Measurements from ENCODE around the gene SARNP. TPM values are rescaled to one million over a fixed set of nuclear protein-coding genes. Genes with fewer than 3 reads are reported as not detected.
A peak's percentile ranks its signal among the peaks of the same experiment; 100 is the strongest.

Gene SARNP
- total RNA-seq, 1 experiment from 2014 or later, result 39.3 TPM

DNA sequence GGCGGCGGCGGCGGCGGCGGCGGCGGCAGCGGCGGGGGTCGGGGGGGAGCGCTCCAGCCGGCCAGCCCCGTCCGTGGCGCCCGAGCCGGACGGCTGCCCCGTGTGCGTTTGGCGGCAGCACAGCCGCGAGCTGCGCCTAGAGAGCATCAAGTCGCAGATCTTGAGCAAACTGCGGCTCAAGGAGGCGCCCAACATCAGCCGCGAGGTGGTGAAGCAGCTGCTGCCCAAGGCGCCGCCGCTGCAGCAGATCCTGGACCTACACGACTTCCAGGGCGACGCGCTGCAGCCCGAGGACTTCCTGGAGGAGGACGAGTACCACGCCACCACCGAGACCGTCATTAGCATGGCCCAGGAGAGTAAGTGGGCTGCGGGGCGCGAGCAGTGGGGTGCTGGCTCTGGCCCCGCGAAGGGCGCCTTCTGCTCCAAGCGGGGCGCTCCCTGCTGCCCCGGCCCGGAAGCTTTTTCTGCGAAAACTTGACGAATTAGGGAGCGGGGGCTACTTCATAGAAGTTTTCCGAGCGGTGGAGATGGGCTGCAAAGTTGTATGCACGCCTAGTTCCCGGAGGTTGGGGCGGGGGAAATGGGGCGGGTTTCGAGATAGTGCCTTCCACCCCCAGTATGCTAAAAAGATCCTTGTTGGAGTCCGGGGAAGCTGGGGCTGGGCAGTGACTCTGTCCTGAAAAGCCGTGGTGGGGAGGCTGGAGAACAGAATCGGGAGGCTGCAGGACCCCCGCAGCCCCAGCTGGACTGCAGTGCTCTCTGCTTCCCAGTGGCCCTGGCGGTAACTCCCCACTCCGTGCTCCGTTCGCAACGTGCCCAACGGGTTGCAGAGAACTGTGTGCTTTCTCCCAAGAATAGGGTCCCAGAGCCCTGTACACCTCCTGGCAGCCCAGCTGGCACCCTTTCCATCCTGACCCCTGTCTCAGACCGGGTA lies 73.9 kb downstream of the SARNP start:
- DNase-seq (ENCODE audit: low spot score), result peak; percentile 66

DNA sequence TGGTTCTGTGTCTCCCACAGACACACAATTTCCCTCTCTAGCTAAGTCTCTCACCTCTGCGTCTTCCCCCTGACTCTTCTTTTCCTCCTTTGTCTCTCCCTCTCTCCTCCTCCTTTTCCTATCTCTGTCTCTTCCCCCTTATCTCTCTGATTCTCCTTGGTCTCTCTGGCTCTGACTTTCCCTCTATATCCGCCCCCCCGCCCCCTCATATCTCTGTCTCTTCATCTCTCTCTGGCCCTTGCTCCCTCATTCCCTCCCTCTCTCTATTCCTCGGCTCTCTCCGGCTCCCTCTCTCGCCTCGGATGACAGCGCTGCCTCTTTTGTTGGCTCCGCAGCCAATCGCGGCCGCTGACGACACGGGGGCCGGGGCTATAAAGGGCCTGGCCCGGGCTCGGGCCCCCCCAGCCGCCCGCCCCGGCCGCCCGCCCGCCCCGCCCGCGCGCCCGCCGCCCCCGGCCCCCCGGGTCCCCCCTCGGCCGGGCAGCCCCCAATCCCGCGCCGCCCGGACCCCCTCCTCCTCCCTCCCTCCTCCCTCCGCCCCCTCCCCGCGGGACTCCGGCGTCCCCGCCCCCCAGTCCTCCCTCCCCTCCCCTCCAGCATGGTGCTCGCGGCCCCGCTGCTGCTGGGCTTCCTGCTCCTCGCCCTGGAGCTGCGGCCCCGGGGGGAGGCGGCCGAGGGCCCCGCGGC lies 74.7 kb downstream of the SARNP start, which contains the start of gene GDF11:
GDF11 (plus strand) TSS at position 404 of the 687 bp plus-strand sequence; CDS start at position 599, 195 bp downstream.
- peak; percentile 48 for DNase-seq (ENCODE audit: low spot score)

DNA sequence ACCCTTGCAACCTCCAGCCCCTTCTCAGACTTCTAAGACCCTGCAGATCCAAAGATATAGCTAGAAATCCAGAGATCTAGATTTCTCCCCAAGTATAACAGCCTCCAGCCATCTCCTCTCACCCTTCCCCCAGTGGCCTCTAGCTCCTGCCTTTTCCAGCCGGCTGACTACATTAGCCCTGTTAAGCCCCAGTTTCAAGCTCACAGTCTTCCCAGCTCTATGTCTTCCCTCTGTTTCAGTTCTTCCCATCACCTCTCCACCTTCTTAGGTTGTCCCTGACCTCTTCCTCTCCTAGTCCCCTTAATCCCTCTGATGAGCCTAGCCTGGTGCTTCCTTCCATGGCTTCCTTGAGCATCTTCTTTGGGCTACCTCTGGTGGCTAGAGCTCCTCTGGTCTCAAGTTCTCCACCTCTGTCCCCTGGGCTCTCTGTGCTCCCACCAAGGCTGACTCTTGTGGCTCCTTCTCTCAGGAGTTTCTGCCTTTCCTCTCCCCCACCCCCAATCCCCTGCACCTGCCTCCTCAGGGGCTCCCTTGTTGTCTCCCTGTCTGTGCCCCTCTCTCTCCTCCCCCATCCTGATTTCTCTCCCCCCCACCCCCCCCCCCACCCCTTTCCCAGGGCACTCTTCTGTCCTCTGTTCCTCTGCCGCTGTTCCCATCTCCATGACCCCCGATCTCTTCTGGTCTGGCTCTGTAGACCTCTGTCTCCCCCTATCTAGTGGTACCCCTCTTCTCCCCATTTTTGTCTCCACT lies 75.4 kb downstream of the SARNP start:
- no peak for DNase-seq (ENCODE audit: low spot score)

DNA sequence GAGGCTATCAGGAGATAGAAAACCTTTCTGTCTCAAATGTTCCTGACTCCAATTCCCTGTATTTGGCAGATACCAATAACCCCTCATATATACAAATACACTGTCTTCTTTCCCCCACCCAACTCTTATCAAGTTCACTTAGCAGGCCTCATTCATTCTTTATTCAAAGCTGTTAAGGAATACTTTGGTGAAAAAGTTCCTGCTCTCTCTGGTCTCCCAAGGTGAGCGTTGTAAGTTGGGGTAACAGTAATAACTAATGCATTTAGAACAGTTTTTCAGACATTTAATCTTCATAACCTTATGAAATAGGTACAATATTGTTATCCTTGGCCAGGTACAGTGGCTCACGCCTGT lies 78.5 kb downstream of the SARNP start:
- no peak for DNase-seq (ENCODE audit: low spot score)

DNA sequence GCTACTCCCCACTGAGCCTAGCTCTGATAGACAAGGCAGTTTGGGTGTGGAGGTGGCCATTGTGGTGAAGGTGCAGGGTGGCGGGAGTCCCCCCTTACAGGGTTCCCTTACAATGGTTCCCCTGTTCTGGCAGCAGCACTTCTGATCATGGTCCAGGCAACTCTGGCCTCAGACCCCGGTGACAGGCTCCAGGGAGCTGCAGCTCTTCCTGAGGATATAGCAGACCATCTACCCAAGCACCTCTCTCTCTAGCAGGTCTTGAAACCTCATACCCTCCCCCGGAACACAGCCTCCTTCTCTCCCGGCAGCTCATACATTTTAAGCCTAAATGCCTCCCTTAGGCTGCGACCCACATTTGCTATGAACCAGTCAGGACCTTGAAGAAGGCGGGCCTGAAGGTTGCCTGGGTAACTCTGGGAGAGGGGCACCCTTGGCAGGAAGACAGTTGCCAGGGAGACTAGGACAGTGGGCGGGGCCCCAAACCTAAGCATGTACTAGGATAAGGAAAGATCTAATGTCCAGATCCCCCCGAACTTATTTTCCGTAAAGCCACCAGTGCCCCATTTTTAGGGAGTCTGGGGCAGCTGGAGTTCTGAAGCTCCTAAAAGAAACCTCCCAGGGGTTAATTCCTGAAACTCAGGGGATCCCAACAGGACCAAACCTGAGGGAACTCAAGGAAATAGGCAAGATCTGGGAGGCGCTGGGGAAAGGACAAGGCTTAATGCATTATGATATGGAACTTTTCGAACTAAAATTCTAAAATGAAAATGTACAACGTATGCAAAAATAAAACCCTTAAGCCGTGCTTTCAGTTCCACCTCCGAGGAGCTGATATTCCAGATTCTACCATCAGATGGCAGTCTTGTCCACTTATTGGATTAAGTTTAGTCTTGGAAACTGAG lies 79.2 kb downstream of the SARNP start:
- peak; percentile 96 for DNase-seq (ENCODE audit: low spot score)

DNA sequence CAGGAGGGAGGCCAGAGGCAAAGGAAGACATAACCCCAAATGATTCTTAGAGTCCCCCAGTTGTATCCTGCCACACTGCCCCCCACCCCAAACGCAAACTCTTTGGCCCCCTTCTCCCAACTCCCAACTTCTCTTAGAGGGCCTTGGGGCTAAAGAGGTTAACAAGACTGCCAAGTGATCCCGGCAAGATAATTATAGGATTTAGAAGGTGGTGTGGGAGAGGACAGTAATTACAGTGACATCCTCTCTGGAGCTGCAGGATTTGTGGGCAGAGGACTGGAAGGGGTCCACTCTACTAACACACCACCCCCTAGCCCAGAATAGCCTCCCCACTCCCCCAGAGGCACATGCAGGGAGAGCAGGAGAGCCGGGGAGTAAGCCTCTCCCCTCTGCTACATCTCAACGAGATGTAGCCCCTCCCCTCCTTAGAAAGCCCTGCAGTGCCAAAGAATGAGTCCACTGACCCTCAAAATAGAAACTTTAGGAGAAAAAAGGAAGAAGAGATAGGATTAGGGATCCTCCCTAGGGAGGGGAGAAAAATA lies 79.9 kb downstream of the SARNP start:
- no peak for DNase-seq (ENCODE audit: low spot score)

DNA sequence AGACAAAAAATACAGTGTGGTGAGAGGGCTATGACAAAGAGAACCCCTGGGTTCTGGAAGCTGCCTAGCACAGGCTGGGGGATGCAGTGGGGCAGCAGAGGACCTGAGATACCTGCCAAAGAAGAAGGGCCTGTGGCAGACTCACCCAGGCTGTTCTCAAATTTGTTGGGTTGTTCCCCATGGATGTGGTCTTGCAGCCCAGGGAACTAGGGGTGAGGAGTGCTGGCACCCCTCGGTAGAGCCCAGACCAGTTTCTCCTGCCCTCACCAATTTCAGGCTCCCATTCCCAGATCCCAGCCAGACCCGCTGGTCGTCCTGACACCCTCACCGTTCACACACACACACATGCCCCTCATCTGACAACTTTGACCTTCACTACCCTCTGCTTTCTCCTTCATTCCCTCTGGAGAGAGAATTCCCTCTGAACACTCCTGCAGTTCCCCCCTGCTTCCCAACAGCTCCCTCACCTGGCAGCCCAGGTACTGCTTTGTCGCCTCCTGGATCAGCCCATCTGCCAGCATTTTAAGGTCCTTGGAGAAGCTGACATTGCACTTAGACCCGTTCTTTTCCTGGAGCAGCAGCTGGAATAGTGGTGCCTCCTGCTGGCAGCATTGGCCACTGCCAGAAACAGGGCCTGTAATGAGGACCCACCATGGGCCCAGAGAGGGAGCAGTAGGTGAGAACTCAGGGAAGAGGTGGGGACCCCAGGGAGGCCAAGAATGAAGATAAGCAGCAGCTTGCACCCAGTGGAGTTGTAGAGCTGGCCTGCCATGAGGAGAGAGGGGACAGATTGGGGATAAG lies 80.5 kb downstream of the SARNP start:
- DNase-seq (ENCODE audit: low spot score), result peak; percentile 93

DNA sequence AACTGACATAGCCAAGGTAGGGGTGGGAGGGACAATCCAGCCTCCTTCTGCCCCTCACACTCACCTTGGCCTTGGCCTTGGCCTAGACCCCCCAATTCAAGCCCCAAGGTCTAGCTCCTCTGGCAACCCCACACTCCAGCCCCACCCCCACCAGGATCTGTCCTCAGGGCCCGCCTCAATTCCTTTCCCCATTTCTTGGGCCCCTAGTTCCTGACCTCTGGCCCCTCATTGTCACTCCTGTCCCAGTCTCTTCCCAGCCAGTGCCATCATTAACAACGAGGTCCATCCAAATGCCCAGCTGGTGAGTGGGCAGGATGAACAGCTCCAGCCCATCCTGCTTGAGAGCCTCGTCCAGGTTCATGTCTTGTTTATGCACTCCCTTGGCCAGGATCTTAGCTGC lies 81.4 kb downstream of the SARNP start:
- DNase-seq (ENCODE audit: low spot score), result no peak

DNA sequence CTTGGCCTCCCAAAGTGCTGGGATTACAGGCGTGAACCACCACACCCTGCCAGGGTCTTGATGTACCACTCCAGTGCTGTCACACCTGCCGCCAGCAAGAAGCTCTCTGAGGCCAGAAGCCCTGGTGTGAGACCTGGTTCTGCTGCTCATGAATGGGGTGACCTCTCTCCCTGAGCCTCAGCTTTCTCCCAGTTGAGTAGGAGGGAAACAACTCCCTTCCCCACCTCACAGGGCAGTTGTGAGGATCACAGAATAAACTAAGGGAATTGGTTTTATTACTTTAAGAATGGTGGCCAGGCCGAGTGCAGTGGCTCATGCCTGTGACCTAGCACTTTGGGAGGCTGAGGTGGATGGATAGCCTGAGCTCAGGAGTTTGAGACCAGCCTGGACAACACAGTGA lies 82.9 kb downstream of the SARNP start:
- DNase-seq (ENCODE audit: low spot score), result no peak

DNA sequence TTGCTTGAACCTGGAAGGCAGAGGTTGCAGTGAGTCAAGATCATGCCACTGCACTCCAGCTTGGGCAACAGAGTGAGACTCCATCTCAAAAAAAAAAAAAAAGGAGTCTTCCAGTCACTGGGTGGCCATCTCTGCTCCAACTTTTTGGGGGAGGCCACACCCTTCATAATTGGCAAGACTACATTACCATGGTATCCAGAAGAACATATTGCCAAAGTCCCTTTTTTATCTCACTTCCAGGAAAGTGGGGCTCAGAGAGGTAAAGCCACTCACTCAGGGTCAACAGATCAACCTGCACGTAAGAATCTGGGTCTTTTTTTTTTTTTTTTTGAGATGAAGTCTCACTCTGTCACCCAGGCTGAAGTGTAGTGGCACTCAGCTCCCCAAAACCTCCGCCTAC lies 83.7 kb downstream of the SARNP start:
- no peak for DNase-seq (ENCODE audit: low spot score)

DNA sequence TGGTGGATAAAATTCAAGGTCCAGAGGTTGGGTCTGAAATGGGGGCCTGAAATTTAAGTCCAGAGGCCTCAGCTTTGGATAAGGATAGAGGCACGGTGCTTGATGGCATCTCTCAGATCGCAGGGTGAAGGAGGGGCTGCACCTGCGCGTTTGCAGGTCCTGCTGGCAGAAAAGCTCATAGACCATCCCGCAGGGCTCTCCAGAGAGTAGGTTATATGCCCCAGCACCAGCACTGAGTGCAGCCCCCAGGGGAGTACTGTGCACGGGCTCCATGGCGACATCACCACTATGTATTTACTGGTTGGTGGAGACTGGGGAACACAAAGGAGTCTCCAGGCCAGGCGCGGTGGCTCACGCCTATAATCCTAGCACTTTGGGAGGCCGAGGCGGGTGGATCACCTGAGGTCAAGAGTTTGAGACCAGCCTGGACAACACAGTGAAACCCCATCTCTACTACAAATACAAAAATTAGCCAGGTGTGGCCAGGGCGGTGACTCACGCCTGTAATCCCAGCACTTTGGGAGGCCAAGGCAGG lies 84.4 kb downstream of the SARNP start:
- DNase-seq (ENCODE audit: low spot score), result no peak

DNA sequence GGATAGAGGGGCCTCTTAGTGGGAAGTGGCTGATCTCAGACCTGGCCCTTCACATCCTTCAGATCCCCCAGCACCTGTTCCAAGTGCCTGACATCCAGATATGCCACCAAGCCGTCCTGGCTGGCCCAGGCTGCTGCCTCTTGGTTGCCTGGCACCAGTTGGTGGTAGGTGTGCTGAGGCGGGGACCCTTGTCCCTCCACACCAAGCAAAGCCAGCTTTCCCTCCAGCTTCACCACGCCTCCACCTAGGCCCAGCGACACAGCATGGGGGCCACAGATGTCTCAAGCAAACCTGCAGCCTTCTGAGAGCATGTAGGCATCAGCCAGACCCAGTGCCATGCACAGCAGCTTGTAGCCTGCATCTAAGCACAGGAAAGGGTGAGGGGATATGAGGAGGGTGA lies 85.2 kb downstream of the SARNP start:
- no peak for DNase-seq (ENCODE audit: low spot score)

DNA sequence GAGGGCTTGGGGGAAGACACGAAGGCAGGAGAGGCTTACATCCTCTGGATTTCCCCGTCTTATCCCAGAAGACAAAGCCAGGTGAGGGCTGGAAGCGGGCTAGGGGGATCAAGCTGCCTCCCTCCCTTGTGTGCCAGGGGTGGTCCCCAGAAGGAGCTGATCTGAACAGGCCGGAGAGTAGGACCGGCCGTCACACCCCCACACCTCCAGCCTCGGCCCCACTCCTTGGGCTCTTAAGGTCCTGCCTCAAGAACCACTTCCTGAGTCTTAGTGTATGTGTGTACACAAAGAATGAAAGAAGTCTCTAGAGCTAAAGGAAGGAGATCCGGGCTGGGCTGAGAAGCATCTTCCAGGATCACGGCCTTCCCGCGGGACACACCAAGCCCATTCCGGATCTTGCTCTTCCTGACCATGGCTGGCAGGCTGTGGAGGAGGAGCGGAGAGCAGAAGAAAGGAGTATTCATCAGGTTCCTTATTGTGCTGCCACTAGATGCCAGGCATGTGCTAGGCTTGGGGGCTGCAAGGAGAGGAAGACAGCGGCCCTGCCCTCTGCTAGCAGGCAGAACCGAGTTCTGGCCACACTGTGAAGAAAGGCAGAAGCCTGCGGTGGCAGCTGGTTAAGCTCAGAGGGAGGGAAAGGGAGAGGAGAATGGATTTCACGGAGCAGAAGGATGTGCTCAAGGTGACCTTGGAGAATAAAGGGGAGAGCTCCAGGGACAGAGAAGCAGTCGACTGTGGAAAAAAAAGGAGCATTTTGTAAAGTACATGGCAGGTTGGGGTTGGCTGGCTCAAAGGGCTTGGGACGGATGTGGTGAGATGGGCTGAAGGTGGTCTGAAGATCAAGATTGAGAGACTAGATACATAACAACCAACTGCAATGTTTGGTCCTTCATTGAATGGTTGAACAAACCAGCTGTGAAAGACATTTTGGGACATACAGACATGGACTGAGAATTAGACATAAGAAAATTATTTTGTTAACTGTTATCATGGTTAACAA lies 87.4 kb downstream of the SARNP start:
- peak; percentile 60 for DNase-seq (ENCODE audit: low spot score)

DNA sequence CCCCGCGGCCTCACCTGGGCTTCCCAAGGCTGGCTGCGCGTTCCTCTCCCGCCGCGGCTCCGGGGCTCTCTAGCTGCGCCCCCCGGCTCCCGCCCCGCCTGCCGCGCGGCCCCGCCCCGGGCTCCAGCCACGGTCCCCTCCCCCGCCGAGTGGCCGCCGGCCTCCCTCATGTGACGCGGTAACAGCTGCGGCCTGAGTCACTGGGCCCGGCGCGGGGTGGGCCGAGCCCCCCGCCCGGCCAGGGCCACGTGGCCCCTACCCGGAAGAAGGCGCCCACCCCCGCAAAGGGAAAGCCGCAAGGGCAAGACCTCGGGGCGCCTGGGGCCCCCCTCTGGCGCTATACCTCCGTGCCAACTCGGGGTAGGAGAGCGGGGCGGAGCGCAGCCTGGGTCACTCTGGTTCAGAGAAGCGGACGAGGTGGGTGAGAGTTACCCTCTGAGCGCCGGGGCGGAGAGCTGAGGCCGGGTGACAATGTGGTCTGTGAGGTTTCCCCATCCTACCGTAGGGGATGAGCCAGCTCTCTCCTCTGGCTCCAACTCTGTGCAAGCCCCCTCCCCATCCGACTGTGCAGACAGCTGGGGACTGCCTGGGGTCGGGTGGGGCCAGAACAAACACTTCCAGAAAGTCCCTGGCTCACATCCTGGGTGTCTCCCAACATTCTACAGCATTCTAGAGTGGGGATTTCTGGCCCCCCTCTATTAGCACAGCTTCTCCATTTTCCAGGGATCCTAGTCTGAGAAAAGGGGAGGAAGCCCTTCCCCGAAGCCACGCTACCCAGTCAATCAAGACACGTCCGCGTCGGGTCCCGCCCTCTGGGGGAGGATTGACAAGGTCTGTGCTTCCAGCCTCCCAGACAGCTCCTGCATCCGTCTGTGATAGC lies 88.3 kb downstream of the SARNP start, which contains the start of gene CD63:
CD63 (minus strand) TSS at position 71 of the 880 bp plus-strand sequence. CDS start 668 bp downstream, outside the sequence.
- DNase-seq (ENCODE audit: low spot score), result peak; percentile 87

DNA sequence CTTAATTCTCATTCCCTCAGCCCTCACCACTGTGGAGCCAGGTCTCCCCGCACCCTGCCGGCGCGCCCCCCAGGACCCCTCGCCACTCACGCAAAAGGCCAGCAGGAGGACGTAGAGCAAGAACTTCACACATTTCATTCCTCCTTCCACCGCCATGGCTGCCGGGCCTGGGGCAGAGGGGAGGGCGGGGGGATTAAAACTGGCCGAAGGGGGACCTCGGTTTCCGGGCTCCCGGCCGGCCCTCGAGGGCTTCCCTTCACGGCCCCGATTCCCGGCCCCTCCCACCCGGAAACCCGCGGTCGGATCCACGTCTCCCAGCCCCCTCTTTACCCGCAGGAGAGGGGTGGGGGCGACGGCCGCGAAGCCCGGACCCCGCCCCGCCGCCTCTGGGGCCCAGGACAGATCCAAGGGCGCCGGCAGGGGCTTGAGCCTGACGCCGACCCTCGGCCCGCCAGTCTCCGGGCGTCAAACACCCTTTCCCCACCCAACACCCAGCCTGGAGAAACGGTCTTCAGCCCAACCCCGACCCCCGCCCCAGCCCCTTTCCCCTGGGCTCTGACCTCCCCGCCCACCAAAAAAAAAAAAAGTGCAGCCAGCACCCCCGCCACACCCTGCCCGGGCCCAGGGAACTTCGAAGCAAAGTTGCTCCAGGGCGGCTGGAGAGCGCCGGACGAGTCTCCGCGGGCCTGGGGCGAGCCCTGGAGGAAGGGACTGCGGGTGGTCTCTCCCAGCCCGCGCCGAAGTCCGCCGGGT lies 89.2 kb downstream of the SARNP start:
- peak; percentile 45 for DNase-seq (ENCODE audit: low spot score)

DNA sequence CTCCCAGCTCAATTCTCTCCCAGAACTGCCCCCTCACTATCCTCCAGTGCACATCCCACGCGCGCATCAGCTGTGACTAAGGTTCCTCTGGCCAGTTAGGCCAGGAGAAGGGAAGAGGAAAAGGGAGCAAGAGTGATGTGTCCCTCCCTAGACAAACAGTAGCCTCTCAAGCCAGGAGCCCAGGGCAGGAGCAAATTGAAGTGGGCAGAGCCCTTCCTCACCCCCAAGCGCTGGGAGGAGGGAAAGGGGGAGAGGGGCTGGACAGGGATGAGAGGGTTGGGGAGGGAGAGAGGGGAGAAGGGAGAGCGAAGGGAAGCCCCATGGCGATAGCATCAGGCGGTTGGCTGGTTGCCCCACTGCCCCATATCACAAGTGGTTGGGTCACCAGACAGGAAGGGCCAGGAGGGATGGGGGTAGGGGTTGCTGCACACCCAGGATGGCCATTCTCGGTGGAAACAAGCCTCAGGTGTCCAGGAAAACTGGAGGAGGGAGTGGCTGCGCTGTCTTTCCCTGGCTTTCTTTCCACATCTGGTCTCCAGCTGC lies 89.8 kb downstream of the SARNP start:
- DNase-seq (ENCODE audit: low spot score), result peak; percentile 59

All from HT-29 (cell line).